MM.1S (cell line): ENCODE results near the gene KDSR.

Source experiments
- DNase-seq: peaks from one replicate; pipeline ENCODE4 v3.0.0-alpha.2; 2015
- H2AFZ ChIP-seq: fragments of 300-600 bp; sonication (generic); 2 replicates; pipeline ENCODE4 v1.6.0; 2016; ENCODE audit warnings: antibody characterized with exemption, low read length
- H3F3A ChIP-seq: fragments of 300-600 bp; sonication (generic); 2 replicates; pipeline ENCODE4 v1.6.1; 2016; ENCODE audit warnings: mild to moderate bottlenecking, antibody characterized with exemption, low read length, moderate library complexity, mixed read lengths; ENCODE audit not compliant: insufficient read depth
- H3K27ac ChIP-seq: fragments of 300-600 bp; sonication (generic); 2 replicates; pipeline ENCODE4 v1.5.1; 2016; ENCODE audit warnings: mild to moderate bottlenecking, low read length
- H3K27me3 ChIP-seq: fragments of 300-600 bp; sonication (generic); replicated peaks from 2 replicates; pipeline ENCODE4 v1.6.0; 2016; ENCODE audit warnings: low read length; ENCODE audit not compliant: insufficient read depth
- H3K36me3 ChIP-seq: fragments of 300-600 bp; sonication (generic); replicated peaks from 2 replicates; pipeline ENCODE4 v1.6.1; 2016; ENCODE audit warnings: mild to moderate bottlenecking, low read length, mixed read lengths; ENCODE audit not compliant: insufficient read depth
- H3K4me1 ChIP-seq: fragments of 300-600 bp; sonication (generic); 2 replicates; pipeline ENCODE4 v1.6.1; 2016; ENCODE audit warnings: low read length, mixed read lengths
- H3K4me2 ChIP-seq: fragments of 300-600 bp; sonication (generic); 2 replicates; pipeline ENCODE4 v1.6.0; 2016; ENCODE audit warnings: low read depth, low read length
- H3K4me3 ChIP-seq: fragments of 300-600 bp; sonication (generic); 2 replicates; pipeline ENCODE4 v1.5.1; 2016; ENCODE audit warnings: low read length, mixed read lengths
- H3K79me2 ChIP-seq: fragments of 300-600 bp; sonication (generic); 2 replicates; pipeline ENCODE4 v1.6.1; 2016; ENCODE audit warnings: mixed run types, low read length, mixed read lengths
- H3K9ac ChIP-seq: fragments of 300-600 bp; sonication (generic); 2 replicates; pipeline ENCODE4 v1.6.1; 2016; ENCODE audit warnings: low read length, mixed read lengths
- H3K9me2 ChIP-seq: fragments of 300-600 bp; sonication (generic); replicated peaks from 2 replicates; pipeline ENCODE4 v1.6.1; 2016; ENCODE audit warnings: mild to moderate bottlenecking, low read length, mixed read lengths; ENCODE audit not compliant: insufficient read depth
- H3K9me3 ChIP-seq: fragments of 300-600 bp; sonication (generic); replicated peaks from 2 replicates; pipeline ENCODE4 v1.6.1; 2016; ENCODE audit warnings: mild to moderate bottlenecking, low read length, mixed read lengths; ENCODE audit not compliant: insufficient read depth
- H4K20me1 ChIP-seq: fragments of 300-600 bp; sonication (generic); 2 replicates; pipeline ENCODE4 v1.6.1; 2016; ENCODE audit warnings: mild to moderate bottlenecking, low read length, moderate library complexity, mixed read lengths; ENCODE audit not compliant: insufficient read depth
- CTCF ChIP-seq: fragments of 300-600 bp; sonication (generic); IDR thresholded peaks from 2 replicates; pipeline ENCODE4 v1.5.1; 2016; ENCODE audit warnings: antibody characterized with exemption, low read length, mixed read lengths
- EZH2 ChIP-seq: fragments of 300-600 bp; sonication (generic); optimal IDR thresholded peaks from 2 replicates; pipeline ENCODE3; 2017; ENCODE audit warnings: low read depth, mild to moderate bottlenecking, antibody characterized with exemption, low read length, mixed read lengths
- EZH2phosphoT487 ChIP-seq: fragments of 300-600 bp; sonication (generic); IDR thresholded peaks from 2 replicates; pipeline ENCODE4 v1.6.1; 2018; ENCODE audit warnings: antibody characterized with exemption, low read length

KDSR gene

GRCh38 chr18:63409301-63409700 is 42.3 kb upstream of the KDSR start:
- TF ChIP-seq EZH2 (no peak), CTCF (no peak), EZH2phosphoT487 (no peak)
- Histone ChIP-seq H3K9ac (no peak overlapping the region), H3K9me2 (no peaks in the 10 kb centered on the region)

GRCh38 chr18:63407734-63408133 is 40.7 kb upstream of the KDSR start:
- no peaks in the 10 kb centered on the region for H3F3A ChIP-seq
- no peak overlapping the region for H2AFZ ChIP-seq
- no peak overlapping the region for H3K4me3 ChIP-seq
- H3K4me2 ChIP-seq: no peak overlapping the region
- H3K36me3 ChIP-seq: peaks cover 11% of the 10 kb centered on the region; the same call in 1 of the 2 replicates
- DNase-seq: no peak
- H3K9me3 ChIP-seq: no peaks in the 10 kb centered on the region
- peaks cover 5% of the 10 kb centered on the region; the same call in 1 of the 2 replicates for H4K20me1 ChIP-seq
- no peaks in the 10 kb centered on the region for H3K27me3 ChIP-seq
- H3K27ac ChIP-seq: no peak overlapping the region
- H3K9me2 ChIP-seq: no peaks in the 10 kb centered on the region
- no peak overlapping the region for H3K9ac ChIP-seq
- TF ChIP-seq EZH2phosphoT487 (no peak), CTCF (no peak), EZH2 (no peak)
- H3K4me1 ChIP-seq: no peaks in the 10 kb centered on the region
- peaks cover 39% of the 10 kb centered on the region for H3K79me2 ChIP-seq

More at GRCh38 chr18:63409301-63409700, 42.3 kb upstream of the KDSR start:
- H4K20me1 ChIP-seq: peaks cover 5% of the 10 kb centered on the region; the same call in 1 of the 2 replicates
- no peak for DNase-seq
- H3K4me2 ChIP-seq: no peak overlapping the region
- no peak overlapping the region for H3K27ac ChIP-seq
- no peak overlapping the region for H3K4me3 ChIP-seq
- no peaks in the 10 kb centered on the region for H3F3A ChIP-seq
- no peaks in the 10 kb centered on the region for H3K27me3 ChIP-seq
- H2AFZ ChIP-seq: no peak overlapping the region
- H3K79me2 ChIP-seq: peaks cover 51% of the 10 kb centered on the region
- peaks cover 11% of the 10 kb centered on the region; the same call in 1 of the 2 replicates for H3K36me3 ChIP-seq
- H3K9me3 ChIP-seq: no peaks in the 10 kb centered on the region
- H3K4me1 ChIP-seq: no peaks in the 10 kb centered on the region

GRCh38 chr18:63405986-63406385 is 39.0 kb upstream of the KDSR start:
- no peak for TF ChIP-seq EZH2phosphoT487
- TF ChIP-seq CTCF: no peak
- TF ChIP-seq EZH2: no peak
- Histone ChIP-seq H3K9me2 (no peaks in the 10 kb centered on the region), H3K9ac (no peak overlapping the region), H2AFZ (no peak overlapping the region), H4K20me1 (peaks cover 5% of the 10 kb centered on the region; the same call in 1 of the 2 replicates), H3K4me3 (no peak overlapping the region), H3K79me2 (peaks cover 23% of the 10 kb centered on the region), H3K36me3 (peaks cover 17% of the 10 kb centered on the region; the same call in 1 of the 2 replicates), H3K9me3 (no peaks in the 10 kb centered on the region), H3K27me3 (no peaks in the 10 kb centered on the region), H3K4me1 (no peaks in the 10 kb centered on the region), H3F3A (no peaks in the 10 kb centered on the region), H3K4me2 (no peak overlapping the region), H3K27ac (no peak overlapping the region)
- DNase-seq: no peak
